Limb (tissue), 2 donors: Measurements from ENCODE around the gene ALOX15B.
"Not testable (repeated sequence)": the region's sequence is repeated elsewhere in the genome, so short reads cannot be mapped to it uniquely, and the experiment has no call there.

Experiments used
- DNase-seq, 2 donors: peaks; one replicate each; pipeline ENCODE4 v3.0.0-alpha.2; 2016; ENCODE audit errors: extremely low spot score in 2 of 2

Gene ALOX15B

GRCh38 chr17:8013731-8014557, 24.9 kb upstream of the ALOX15B start:
- no peak for DNase-seq

GRCh38 chr17:8014558-8014850, 24.4 kb upstream of the ALOX15B start:
- no peak for DNase-seq

DNA sequence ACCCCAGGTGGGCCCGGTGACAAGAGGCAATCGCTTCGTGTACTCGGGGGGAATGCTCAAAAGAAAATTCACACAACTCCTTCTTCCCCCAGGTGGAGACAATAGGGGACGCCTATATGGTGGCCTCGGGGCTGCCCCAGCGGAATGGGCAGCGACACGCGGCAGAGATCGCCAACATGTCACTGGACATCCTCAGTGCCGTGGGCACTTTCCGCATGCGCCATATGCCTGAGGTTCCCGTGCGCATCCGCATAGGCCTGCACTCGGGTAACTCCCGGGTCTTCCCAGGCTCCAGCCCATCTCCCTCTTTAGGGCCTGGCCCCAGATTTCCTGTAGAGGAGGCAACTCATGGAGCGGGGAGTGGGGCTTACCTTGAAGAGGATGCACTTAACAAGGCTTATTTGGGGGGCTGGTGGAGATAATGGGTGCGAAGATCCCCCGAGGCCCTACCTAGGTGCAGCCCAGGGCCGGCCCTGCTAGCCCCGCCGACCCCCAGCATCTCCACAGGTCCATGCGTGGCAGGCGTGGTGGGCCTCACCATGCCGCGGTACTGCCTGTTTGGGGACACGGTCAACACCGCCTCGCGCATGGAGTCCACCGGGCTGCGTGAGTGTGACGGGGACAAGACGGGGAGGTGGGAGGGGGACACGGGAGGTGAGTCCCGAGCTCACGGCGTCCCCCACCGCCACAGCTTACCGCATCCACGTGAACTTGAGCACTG, 23.5 kb upstream of the ALOX15B start:
- DNase-seq = no peak

DNA sequence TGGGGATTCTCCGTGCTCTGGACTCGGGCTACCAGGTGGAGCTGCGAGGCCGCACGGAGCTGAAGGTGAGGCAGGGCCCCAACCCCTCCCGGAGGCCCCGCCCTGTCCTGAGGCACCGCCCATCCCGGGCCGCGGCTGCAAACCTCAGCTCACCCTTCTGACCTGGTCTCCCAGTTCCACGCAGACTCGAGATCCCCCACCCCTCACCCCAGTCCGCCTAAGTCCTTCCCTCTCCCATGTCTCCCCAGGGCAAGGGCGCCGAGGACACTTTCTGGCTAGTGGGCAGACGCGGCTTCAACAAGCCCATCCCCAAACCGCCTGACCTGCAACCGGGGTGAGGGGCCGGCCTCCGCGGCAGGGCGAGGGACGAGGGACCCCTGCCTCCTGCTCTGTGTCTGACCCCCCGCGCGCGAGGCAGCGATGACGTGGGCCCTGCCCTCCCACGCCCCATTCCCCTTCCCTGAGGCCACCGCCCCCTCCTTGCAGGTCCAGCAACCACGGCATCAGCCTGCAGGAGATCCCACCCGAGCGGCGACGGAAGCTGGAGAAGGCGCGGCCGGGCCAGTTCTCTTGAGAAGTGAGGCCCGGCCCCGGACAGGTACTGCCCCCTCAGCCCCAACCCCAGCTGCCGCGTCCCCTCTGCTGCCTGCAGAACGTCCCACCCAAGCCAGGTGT, 22.8 kb upstream of the ALOX15B start:
- DNase-seq = peak in 1 of 2 donors; percentile 62

GRCh38 chr17:8016632-8017424, 22.0 kb upstream of the ALOX15B start:
- peak; percentile 12 to 61 for DNase-seq

- DNase-seq = no peak
Observed at GRCh38 chr17:8018436-8018835, 20.4 kb upstream of the ALOX15B start.

GRCh38 chr17:8019166-8019565, 19.7 kb upstream of the ALOX15B start:
- DNase-seq = no peak

- no peak for DNase-seq
Observed at GRCh38 chr17:8019665-8020650, 18.9 kb upstream of the ALOX15B start.

- DNase-seq = no peak
Observed at GRCh38 chr17:8020776-8021564, 17.9 kb upstream of the ALOX15B start.

DNA sequence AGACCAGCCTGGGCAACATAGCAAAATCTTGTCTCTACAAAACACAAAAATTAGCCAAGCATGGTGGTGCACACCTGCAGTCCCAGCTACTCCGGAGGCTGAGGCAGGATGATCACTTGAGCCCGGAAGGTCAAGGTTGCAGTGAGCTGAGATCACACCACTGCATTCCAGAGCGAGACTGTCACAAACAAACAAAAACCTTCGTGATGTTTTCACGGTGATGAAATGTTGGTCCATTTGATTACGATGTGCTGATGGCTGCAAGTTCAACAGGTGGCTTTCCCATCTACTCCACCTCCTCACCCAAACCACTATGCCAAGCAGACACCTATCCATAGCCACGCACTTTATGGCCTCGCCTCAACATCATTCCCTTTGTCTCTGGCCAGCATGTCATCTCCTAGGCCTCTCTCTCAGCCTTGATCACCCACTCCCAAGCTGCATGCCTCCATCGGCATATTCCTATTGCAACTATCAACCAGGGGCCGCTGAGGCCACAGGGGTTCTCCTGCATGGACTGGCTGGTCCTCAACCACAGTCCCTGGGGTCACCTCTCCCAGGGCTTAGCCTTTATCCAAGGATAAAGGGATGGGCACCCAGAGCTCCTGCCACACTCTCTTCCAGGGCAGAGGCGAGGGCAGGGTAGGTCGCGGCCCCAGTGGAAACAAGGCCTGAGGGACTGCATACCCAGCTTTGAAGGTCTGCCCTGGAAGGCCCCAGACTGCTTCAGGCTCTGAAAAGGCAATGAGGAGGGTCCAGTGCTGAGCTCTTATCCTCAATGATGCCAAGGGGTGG, 17.1 kb upstream of the ALOX15B start:
- no peak for DNase-seq

DNA sequence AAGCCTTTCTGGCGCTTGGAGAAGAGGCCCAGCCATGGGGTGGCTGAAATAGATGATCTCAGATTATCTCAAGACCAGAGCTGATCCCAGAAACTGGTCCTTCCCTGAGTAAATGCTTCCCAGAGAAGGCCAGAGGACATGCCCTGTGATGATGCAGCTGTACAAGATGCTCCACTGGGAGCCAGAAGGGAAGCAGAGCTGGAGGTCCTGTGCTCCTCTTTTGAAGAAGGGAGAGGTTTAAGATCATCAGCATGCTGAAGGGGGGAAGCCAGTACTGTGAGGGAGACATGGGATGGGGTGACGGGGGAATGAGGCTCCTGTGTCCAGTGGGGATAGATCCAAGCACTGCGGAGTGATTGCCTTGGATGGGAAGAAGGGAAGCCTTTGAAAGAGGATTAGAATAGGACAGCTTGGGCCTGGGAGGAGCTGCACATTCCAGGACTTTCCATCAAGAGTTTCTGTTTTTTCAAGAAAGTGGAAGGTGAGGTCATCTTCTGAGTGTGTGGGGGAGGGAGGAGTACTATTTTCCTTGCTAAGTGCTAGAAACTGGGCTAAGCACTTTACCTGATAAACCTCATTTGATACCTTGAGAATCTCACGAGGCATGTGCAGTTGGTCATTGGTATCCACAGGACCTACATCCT, 16.4 kb upstream of the ALOX15B start:
- no peak for DNase-seq

GRCh38 chr17:8024161-8024560, 14.7 kb upstream of the ALOX15B start:
- DNase-seq = not testable (repeated sequence)

DNA sequence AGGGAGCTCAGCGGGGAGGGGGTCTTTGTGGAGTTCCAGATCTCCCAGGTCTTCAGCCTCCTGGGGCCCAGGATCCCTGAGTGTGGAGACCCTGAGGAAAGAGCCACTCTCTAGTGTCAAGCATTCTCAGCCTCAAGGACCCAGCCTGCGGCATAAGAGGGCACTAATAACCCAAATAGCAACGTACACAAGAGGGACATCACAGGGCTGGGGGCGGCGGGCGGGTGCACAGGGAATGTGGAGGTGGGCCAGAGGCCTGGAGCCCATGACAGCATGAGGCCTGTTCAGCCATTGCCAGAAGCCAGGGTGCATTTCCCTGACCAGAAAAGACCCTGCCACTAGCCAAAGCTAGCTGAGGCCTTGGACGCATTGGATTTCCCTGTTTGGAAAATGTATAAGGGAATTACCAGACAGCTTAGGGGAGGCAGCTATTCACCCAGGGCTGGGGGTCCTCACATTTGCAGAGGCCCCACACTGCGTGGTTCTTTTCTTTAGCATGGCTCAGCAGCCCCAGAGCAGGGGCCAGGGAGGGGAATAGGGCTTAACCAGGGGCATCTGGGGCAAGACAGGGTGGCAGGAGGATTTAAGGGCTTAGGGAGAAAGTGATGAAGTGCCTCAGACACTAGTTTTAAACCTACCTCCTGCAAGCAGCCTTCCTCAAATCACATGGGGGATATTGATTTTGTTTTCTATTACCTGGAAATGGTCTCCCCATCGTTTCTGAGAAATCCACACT, 13.5 kb upstream of the ALOX15B start:
- DNase-seq = no peak

GRCh38 chr17:8029121-8029520, 9.7 kb upstream of the ALOX15B start:
- no peak for DNase-seq

DNA sequence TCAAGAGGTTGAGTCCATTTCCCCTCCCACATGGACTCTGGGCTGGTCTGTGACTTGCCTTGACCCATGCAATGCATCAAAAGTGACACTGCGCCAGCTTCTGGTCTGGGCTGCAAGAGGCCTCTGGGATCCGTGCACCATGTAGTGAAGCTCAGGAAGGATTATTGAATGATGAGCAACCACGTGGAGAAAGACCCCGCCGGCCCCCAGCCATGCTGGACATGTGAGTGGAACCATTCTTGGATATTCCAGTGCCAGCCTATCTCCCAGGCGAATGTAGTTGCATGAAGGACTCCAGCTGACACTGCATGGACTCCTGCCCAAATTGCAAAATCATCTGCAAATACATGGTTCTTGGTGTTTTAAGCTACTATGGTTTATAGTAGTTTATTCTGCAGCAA, 7.6 kb upstream of the ALOX15B start:
- no peak for DNase-seq

GRCh38 chr17:8031950-8032349, 6.9 kb upstream of the ALOX15B start:
- no peak for DNase-seq

GRCh38 chr17:8032442-8032841, 6.4 kb upstream of the ALOX15B start:
- no peak for DNase-seq
